ENCODE data around the gene ARG1.

The ARG1 gene

DNA sequence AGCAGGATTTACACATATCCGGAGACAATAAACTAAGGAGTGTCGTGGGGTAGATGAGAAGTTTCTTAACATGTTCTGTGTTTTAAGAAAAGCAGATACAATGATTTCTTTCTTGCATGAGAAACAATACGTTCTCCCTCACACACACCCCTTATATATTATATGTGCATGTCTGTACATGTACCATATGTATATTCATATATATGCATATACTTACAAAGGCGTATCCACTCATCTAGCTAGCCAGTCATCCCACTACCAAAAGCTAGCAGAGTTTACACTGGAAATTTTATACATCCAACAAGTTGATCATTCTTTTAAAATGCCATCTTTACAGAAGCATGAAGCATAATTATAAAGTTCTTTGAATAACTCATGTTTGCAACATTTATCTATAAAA lies 14.9 kb downstream of the ARG1 start:
- DNase-seq, result no peak

GRCh38 chr6:131588643-131589042 lies 15.6 kb downstream of the ARG1 start:
- no peak for DNase-seq

DNA sequence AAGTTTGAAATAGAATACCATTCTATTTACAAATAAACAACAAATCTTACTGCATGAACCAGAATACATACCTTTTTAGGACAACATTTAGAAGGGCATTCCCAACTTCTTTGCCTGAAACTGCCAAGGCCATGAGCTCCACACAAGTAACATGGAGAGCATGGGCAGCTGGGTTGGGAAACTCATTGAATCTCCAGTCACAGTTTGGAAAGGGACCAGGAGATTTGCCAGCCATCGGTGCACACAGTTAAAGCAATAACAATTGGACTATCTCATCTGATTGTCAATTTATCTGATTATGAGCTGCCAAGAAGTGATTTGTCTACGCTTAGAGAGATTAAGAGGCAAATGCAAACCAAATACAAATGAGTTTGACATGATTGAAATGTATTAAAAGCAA lies 19.9 kb downstream of the ARG1 start:
- no peak for DNase-seq

DNA sequence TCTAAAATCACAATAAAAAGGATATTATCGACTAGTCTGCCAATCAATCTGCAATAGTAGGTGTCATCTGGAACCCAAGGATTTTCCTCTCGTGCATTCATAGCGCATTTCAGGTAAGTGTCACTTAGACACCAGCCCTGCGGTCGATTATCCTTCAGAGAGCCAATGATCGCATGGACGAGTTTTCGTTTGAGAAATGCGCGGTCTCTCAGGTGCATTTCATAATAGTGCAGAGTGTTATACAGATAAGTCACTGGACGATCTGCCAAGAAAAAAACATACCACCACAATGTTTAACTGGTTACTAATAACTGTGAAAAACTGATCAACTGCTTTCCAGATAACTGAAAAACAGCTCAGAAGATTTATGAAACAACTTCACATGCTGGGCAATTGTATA lies 21.0 kb downstream of the ARG1 start:
- DNase-seq, result no peak

- no peak for DNase-seq
These were observed 24.4 kb downstream of the ARG1 start for GRCh38 chr6:131597446-131597845.

- DNase-seq, result no peak
These were observed 27.7 kb downstream of the ARG1 start for GRCh38 chr6:131600716-131601115.

DNA sequence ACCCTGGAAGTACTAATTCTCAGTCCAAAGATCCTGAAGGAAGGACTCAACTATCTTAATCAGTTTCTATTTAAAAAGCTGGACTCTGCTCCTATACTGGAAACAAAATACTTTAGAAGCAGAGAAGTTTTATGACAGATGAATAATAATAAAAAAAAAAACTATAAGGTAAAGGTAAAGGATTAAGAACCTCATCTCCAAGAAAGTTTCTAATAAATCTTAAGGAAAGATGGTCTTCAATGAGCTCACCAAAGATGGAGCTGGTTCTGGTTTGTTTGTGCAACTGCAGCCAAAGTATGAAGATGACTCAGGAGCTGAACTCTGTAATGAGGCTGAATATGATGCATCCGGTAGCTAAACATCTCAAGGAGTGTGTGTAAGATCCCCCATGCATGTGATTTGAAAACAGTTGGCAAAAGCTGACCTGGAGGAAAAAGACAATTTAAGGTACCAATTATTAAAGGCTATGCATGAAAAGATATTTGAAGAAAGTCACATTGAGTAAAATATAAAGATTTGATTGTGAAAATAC lies 29.8 kb downstream of the ARG1 start:
- no peak for DNase-seq

GRCh38 chr6:131613296-131613925 lies 40.4 kb downstream of the ARG1 start:
- DNase-seq, result no peak

GRCh38 chr6:131615275-131615674 lies 42.2 kb downstream of the ARG1 start:
- DNase-seq, result no peak

- peak; percentile 97 for DNase-seq
These were observed 55.0 kb downstream of the ARG1 start, which contains the start of gene MED23 for GRCh38 chr6:131627724-131628682. Gene MED23, minus strand, starts transcription at chr6:131628242. Its CDS starts 193 bp downstream, at chr6:131628049.

GRCh38 chr6:131628726-131629125 lies 55.7 kb downstream of the ARG1 start:
- DNase-seq, result no peak

GRCh38 chr6:131629651-131630050 lies 56.6 kb downstream of the ARG1 start:
- DNase-seq, result no peak

GRCh38 chr6:131631625-131632289 lies 58.7 kb downstream of the ARG1 start:
- DNase-seq, result no peak

All from stimulated activated CD4-positive, alpha-beta T cell treated with anti-CD3 and anti-CD28 coated beads, Interleukin-12 subunit alpha, Interleukin-12 subunit beta, amount 100 ng/mL, for 4 hours (primary cell).